ENCODE data around the gene YIPF4. TPM values are rescaled to one million over a fixed set of nuclear protein-coding genes. Genes with fewer than 3 reads are reported as not detected.
A peak's percentile ranks its signal among the peaks of the same experiment; 100 is the strongest.

Gene YIPF4
- 39.4 and 42.9 TPM in 2 replicates for total RNA-seq

- peak within 1 kb of the TSS; percentile 85 for H3K27ac Mint-ChIP-seq
- peaks cover 9% of the 10 kb centered on the region for H3K36me3 Mint-ChIP-seq (ENCODE audit: low read depth)
- H3K4me1 Mint-ChIP-seq (ENCODE audit: low read depth): peaks cover 13% of the 10 kb centered on the region
- peak; percentile 84 for DNase-seq (ENCODE audit: low spot score)
- no peaks in the 10 kb centered on the region for H3K9me3 Mint-ChIP-seq
- H3K27me3 Mint-ChIP-seq (ENCODE audit: insufficient read depth): peaks cover 4% of the 10 kb centered on the region
- intact Hi-C loops (cut with micrococcal nuclease): loop anchor here (1.0 to 10.0 kb wide), 6 partner anchors 79 to 347 kb away; partner anchors contain the start of genes BIRC6, DPY30, MEMO1 and SLC30A6
- H3K4me3 Mint-ChIP-seq: peak within 1 kb of the TSS; percentile 89
Observed at GRCh38 chr2:32277674-32278477, at the start of gene YIPF4. Gene YIPF4 (plus strand): TSS chr2:32277904. CDS start chr2:32278156, 252 bp downstream.

- peaks cover 7% of the 10 kb centered on the region for H3K36me3 Mint-ChIP-seq (ENCODE audit: low read depth)
- H3K4me1 Mint-ChIP-seq (ENCODE audit: low read depth): no peaks in the 10 kb centered on the region
- DNase-seq (ENCODE audit: low spot score): no peak
- no peak overlapping the region for H3K27ac Mint-ChIP-seq
- no peaks in the 10 kb centered on the region for H3K9me3 Mint-ChIP-seq
- H3K4me3 Mint-ChIP-seq: no peak overlapping the region
- intact Hi-C loops (cut with micrococcal nuclease): no loop called here
- no peaks in the 10 kb centered on the region for H3K27me3 Mint-ChIP-seq (ENCODE audit: insufficient read depth)
Observed at GRCh38 chr2:32228181-32228580, 49.5 kb upstream of the YIPF4 start.

GRCh38 chr2:32229635-32230034, 48.1 kb upstream of the YIPF4 start:
- Mint-ChIP-seq H3K4me1 (ENCODE audit: low read depth) (no peaks in the 10 kb centered on the region), H3K9me3 (no peaks in the 10 kb centered on the region), H3K36me3 (ENCODE audit: low read depth) (peaks cover 1% of the 10 kb centered on the region), H3K4me3 (no peak overlapping the region), H3K27ac (peak overlapping the region; percentile 21), H3K27me3 (ENCODE audit: insufficient read depth) (no peaks in the 10 kb centered on the region)
- intact Hi-C loops (cut with micrococcal nuclease): no loop called here
- no peak for DNase-seq (ENCODE audit: low spot score)

GRCh38 chr2:32231959-32232358, 45.7 kb upstream of the YIPF4 start:
- Mint-ChIP-seq H3K4me3 (no peak overlapping the region), H3K27me3 (ENCODE audit: insufficient read depth) (no peaks in the 10 kb centered on the region), H3K9me3 (no peaks in the 10 kb centered on the region), H3K36me3 (ENCODE audit: low read depth) (peaks cover 1% of the 10 kb centered on the region), H3K27ac (no peak overlapping the region), H3K4me1 (ENCODE audit: low read depth) (no peaks in the 10 kb centered on the region)
- intact Hi-C loops (cut with micrococcal nuclease): no loop called here
- DNase-seq (ENCODE audit: low spot score): no peak

- Mint-ChIP-seq H3K4me3 (no peak overlapping the region), H3K9me3 (no peaks in the 10 kb centered on the region), H3K27me3 (ENCODE audit: insufficient read depth) (no peaks in the 10 kb centered on the region), H3K27ac (no peak overlapping the region), H3K4me1 (ENCODE audit: low read depth) (no peaks in the 10 kb centered on the region), H3K36me3 (ENCODE audit: low read depth) (peaks cover 1% of the 10 kb centered on the region)
- DNase-seq (ENCODE audit: low spot score): no peak
- intact Hi-C loops (cut with micrococcal nuclease): no loop called here
Observed at GRCh38 chr2:32235315-32235714, 42.4 kb upstream of the YIPF4 start.

GRCh38 chr2:32237488-32237887, 40.2 kb upstream of the YIPF4 start:
- Mint-ChIP-seq H3K9me3 (no peaks in the 10 kb centered on the region), H3K27ac (no peak overlapping the region), H3K27me3 (ENCODE audit: insufficient read depth) (no peaks in the 10 kb centered on the region), H3K4me3 (no peak overlapping the region), H3K4me1 (ENCODE audit: low read depth) (no peaks in the 10 kb centered on the region), H3K36me3 (ENCODE audit: low read depth) (no peaks in the 10 kb centered on the region)
- no peak for DNase-seq (ENCODE audit: low spot score)
- intact Hi-C loops (cut with micrococcal nuclease): no loop called here

GRCh38 chr2:32237996-32238395, 39.7 kb upstream of the YIPF4 start:
- no peaks in the 10 kb centered on the region for H3K36me3 Mint-ChIP-seq (ENCODE audit: low read depth)
- no peaks in the 10 kb centered on the region for H3K9me3 Mint-ChIP-seq
- no peaks in the 10 kb centered on the region for H3K4me1 Mint-ChIP-seq (ENCODE audit: low read depth)
- no peaks in the 10 kb centered on the region for H3K27me3 Mint-ChIP-seq (ENCODE audit: insufficient read depth)
- H3K4me3 Mint-ChIP-seq: no peak overlapping the region
- no peak overlapping the region for H3K27ac Mint-ChIP-seq
- intact Hi-C loops (cut with micrococcal nuclease): no loop called here
- DNase-seq (ENCODE audit: low spot score): no peak

- intact Hi-C loops (cut with micrococcal nuclease): no loop called here
- H3K9me3 Mint-ChIP-seq: no peaks in the 10 kb centered on the region
- no peaks in the 10 kb centered on the region for H3K36me3 Mint-ChIP-seq (ENCODE audit: low read depth)
- no peaks in the 10 kb centered on the region for H3K27me3 Mint-ChIP-seq (ENCODE audit: insufficient read depth)
- no peaks in the 10 kb centered on the region for H3K4me1 Mint-ChIP-seq (ENCODE audit: low read depth)
- DNase-seq (ENCODE audit: low spot score): no peak
- no peak overlapping the region for H3K4me3 Mint-ChIP-seq
- no peak overlapping the region for H3K27ac Mint-ChIP-seq
Observed at GRCh38 chr2:32242331-32242730, 35.4 kb upstream of the YIPF4 start.

GRCh38 chr2:32246911-32247310, 30.8 kb upstream of the YIPF4 start:
- Mint-ChIP-seq H3K36me3 (ENCODE audit: low read depth) (no peaks in the 10 kb centered on the region), H3K9me3 (no peaks in the 10 kb centered on the region), H3K4me3 (no peak overlapping the region), H3K4me1 (ENCODE audit: low read depth) (no peaks in the 10 kb centered on the region), H3K27me3 (ENCODE audit: insufficient read depth) (no peaks in the 10 kb centered on the region), H3K27ac (no peak overlapping the region)
- intact Hi-C loops (cut with micrococcal nuclease): no loop called here
- no peak for DNase-seq (ENCODE audit: low spot score)

- Mint-ChIP-seq H3K4me1 (ENCODE audit: low read depth) (no peaks in the 10 kb centered on the region), H3K9me3 (no peaks in the 10 kb centered on the region), H3K27me3 (ENCODE audit: insufficient read depth) (no peaks in the 10 kb centered on the region), H3K27ac (no peak overlapping the region), H3K36me3 (ENCODE audit: low read depth) (no peaks in the 10 kb centered on the region), H3K4me3 (no peak overlapping the region)
- intact Hi-C loops (cut with micrococcal nuclease): no loop called here
- DNase-seq (ENCODE audit: low spot score): no peak
Observed at GRCh38 chr2:32248299-32248698, 29.4 kb upstream of the YIPF4 start.

- Mint-ChIP-seq H3K9me3 (no peaks in the 10 kb centered on the region), H3K36me3 (ENCODE audit: low read depth) (no peaks in the 10 kb centered on the region), H3K4me3 (no peak overlapping the region), H3K27ac (no peak overlapping the region), H3K27me3 (ENCODE audit: insufficient read depth) (no peaks in the 10 kb centered on the region), H3K4me1 (ENCODE audit: low read depth) (no peaks in the 10 kb centered on the region)
- DNase-seq (ENCODE audit: low spot score): no peak
- intact Hi-C loops (cut with micrococcal nuclease): no loop called here
Observed at GRCh38 chr2:32249731-32250236, 27.9 kb upstream of the YIPF4 start.

- intact Hi-C loops (cut with micrococcal nuclease): no loop called here
- H3K4me1 Mint-ChIP-seq (ENCODE audit: low read depth): no peaks in the 10 kb centered on the region
Observed at GRCh38 chr2:32250290-32250689, 27.4 kb upstream of the YIPF4 start.

GRCh38 chr2:32258242-32258641, 19.5 kb upstream of the YIPF4 start:
- Mint-ChIP-seq H3K4me3 (no peak overlapping the region), H3K27me3 (ENCODE audit: insufficient read depth) (no peaks in the 10 kb centered on the region), H3K27ac (no peak overlapping the region), H3K4me1 (ENCODE audit: low read depth) (peaks cover 5% of the 10 kb centered on the region), H3K36me3 (ENCODE audit: low read depth) (no peaks in the 10 kb centered on the region), H3K9me3 (no peaks in the 10 kb centered on the region)
- no peak for DNase-seq (ENCODE audit: low spot score)
- intact Hi-C loops (cut with micrococcal nuclease): no loop called here

More at GRCh38 chr2:32250290-32250689, 27.4 kb upstream of the YIPF4 start:
- Mint-ChIP-seq H3K27ac (no peak overlapping the region), H3K27me3 (ENCODE audit: insufficient read depth) (no peaks in the 10 kb centered on the region), H3K36me3 (ENCODE audit: low read depth) (no peaks in the 10 kb centered on the region), H3K4me3 (no peak overlapping the region), H3K9me3 (no peaks in the 10 kb centered on the region)
- no peak for DNase-seq (ENCODE audit: low spot score)
